ENCODE data around the gene PCNX3. TPM values are rescaled to one million over a fixed set of nuclear protein-coding genes. Genes with fewer than 3 reads are reported as not detected.

PCNX3 gene
- total and polyA plus RNA-seq, 10 of the 15 experiments (the other 5 are each of a cell fraction or from before 2014, with no cell fraction given), result 0.03 to 46.6 (median 8.4) TPM

DNA sequence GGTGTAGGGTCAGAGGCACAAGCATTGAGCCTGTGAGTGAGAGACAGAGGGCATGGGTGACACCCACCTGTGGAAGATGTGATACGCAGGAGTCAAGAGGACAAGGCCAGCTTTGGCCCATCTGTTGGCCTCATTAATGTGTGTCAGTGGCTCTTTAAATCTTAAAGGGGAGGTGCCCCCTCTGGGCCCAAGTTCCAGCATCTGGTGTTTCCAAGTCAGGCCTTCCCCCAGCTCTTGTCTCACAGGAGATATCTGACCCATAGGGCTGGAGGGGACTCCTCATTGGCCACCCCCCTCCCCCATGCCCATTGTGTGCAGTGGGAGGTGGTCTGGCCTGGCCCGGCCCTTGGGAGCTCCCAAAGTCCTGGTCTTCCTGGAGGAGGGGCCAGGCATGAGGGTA is 28.9 kb upstream of the PCNX3 start (continued):
- TF ChIP-seq, protein P1, sequence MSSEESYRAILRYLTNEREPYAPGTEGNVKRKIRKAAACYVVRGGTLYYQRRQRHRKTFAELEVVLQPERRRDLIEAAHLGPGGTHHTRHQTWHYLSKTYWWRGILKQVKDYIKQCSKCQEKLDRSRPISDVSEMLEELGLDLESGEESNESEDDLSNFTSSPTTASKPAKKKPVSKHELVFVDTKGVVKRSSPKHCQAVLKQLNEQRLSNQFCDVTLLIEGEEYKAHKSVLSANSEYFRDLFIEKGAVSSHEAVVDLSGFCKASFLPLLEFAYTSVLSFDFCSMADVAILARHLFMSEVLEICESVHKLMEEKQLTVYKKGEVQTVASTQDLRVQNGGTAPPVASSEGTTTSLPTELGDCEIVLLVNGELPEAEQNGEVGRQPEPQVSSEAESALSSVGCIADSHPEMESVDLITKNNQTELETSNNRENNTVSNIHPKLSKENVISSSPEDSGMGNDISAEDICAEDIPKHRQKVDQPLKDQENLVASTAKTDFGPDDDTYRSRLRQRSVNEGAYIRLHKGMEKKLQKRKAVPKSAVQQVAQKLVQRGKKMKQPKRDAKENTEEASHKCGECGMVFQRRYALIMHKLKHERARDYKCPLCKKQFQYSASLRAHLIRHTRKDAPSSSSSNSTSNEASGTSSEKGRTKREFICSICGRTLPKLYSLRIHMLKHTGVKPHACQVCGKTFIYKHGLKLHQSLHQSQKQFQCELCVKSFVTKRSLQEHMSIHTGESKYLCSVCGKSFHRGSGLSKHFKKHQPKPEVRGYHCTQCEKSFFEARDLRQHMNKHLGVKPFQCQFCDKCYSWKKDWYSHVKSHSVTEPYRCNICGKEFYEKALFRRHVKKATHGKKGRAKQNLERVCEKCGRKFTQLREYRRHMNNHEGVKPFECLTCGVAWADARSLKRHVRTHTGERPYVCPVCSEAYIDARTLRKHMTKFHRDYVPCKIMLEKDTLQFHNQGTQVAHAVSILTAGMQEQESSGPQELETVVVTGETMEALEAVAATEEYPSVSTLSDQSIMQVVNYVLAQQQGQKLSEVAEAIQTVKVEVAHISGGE (CRISPR knock-in tag; IDR thresholded peaks at IDR 0.05), result no peak
- no peak for TF ChIP-seq MAX (IDR thresholded peaks at IDR 0.05; ENCODE audit: low read depth, low read length)
- TF ChIP-seq BACH1 (IDR thresholded peaks at IDR 0.05; ENCODE audit: borderline replicate concordance), result no peak
- TF ChIP-seq CBFB (IDR thresholded peaks at IDR 0.05; ENCODE audit: low read depth), result no peak
- TF ChIP-seq, protein P2, sequence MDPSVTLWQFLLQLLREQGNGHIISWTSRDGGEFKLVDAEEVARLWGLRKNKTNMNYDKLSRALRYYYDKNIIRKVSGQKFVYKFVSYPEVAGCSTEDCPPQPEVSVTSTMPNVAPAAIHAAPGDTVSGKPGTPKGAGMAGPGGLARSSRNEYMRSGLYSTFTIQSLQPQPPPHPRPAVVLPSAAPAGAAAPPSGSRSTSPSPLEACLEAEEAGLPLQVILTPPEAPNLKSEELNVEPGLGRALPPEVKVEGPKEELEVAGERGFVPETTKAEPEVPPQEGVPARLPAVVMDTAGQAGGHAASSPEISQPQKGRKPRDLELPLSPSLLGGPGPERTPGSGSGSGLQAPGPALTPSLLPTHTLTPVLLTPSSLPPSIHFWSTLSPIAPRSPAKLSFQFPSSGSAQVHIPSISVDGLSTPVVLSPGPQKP (IDR thresholded peaks at IDR 0.05; ENCODE audit: low read depth, low read length), result no peak
- TF ChIP-seq JUND (IDR thresholded peaks at IDR 0.05; ENCODE audit: low read depth, low read length), result no peak
- no peak for TF ChIP-seq FOXM1 (IDR thresholded peaks at IDR 0.05; ENCODE audit: low read depth, low read length)
- TF ChIP-seq YY1 (IDR thresholded peaks at IDR 0.05; ENCODE audit: low read depth, low read length), result no peak
- no peak for TF ChIP-seq NBN (IDR thresholded peaks at IDR 0.05)
- no peak for TF ChIP-seq TARDBP (IDR thresholded peaks at IDR 0.05; ENCODE audit: borderline replicate concordance)
